GM19239 (cell line): Measurements from ENCODE around the gene WBP1.
"Not testable (repeated sequence)": the region's sequence is repeated elsewhere in the genome, so short reads cannot be mapped to it uniquely, and the experiment has no call there.

Source experiments
- DNase-seq: peaks from one replicate; pipeline ENCODE4 v3.0.0; 2011; ENCODE audit warnings: low spot score; ENCODE audit not compliant: insufficient read length
- FAIRE-seq: peaks from 2 replicates; lab custom pipeline; 2011; peaks lifted over from hg19 to GRCh38; lab: Jason Lieb, UNC

The WBP1 gene

GRCh38 chr2:74447230-74447999, 10.8 kb upstream of the WBP1 start:
- FAIRE-seq = no peak
- DNase-seq = no peak

GRCh38 chr2:74448771-74449170, 9.5 kb upstream of the WBP1 start:
- FAIRE-seq (no peak), DNase-seq (no peak)

- FAIRE-seq = no peak
- DNase-seq = no peak
Measured at GRCh38 chr2:74450570-74451190, 7.6 kb upstream of the WBP1 start.

- FAIRE-seq (peak; percentile 97), DNase-seq (peak; percentile 75)
Measured at GRCh38 chr2:74454654-74455511, 3.4 kb upstream of the WBP1 start, which contains the start of gene INO80B. TSS of gene INO80B (plus strand) at chr2:74455087. CDS start at chr2:74455117, 30 bp downstream.

- FAIRE-seq (no peak), DNase-seq (no peak)
Measured at GRCh38 chr2:74457129-74457548, 1.1 kb upstream of the WBP1 start.

GRCh38 chr2:74457549-74458131, 598 bp upstream of the WBP1 start:
- DNase-seq = no peak
- no peak for FAIRE-seq

GRCh38 chr2:74458938-74459363, 713 bp downstream of the WBP1 start:
- DNase-seq = no peak
- no peak for FAIRE-seq

GRCh38 chr2:74459503-74460118, 1.4 kb downstream of the WBP1 start:
- FAIRE-seq, DNase-seq: not testable (repeated sequence)

- not testable (repeated sequence) for FAIRE-seq, DNase-seq
Measured at GRCh38 chr2:74460187-74460586, 1.9 kb downstream of the WBP1 start.

GRCh38 chr2:74461187-74462053, 3.2 kb downstream of the WBP1 start:
- FAIRE-seq (no peak), DNase-seq (no peak)

GRCh38 chr2:74462054-74462785, 4.0 kb downstream of the WBP1 start:
- no peak for DNase-seq
- no peak for FAIRE-seq

GRCh38 chr2:74462786-74463105, 4.5 kb downstream of the WBP1 start:
- DNase-seq = no peak
- FAIRE-seq = no peak

- DNase-seq = no peak
Measured at GRCh38 chr2:74464406-74464805, 6.2 kb downstream of the WBP1 start.

GRCh38 chr2:74470742-74471141, 12.5 kb downstream of the WBP1 start:
- not testable (repeated sequence) for FAIRE-seq, DNase-seq

More at GRCh38 chr2:74464406-74464805, 6.2 kb downstream of the WBP1 start:
- FAIRE-seq = no peak

GRCh38 chr2:74471332-74472065, 13.3 kb downstream of the WBP1 start:
- no peak for DNase-seq

GRCh38 chr2:74472086-74472944, 14.1 kb downstream of the WBP1 start, which contains the start of gene MRPL53:
TSS of gene MRPL53 (minus strand) at chr2:74472680. CDS start at chr2:74472660, 20 bp downstream.
- peak; percentile 92 for FAIRE-seq
- peak; percentile 74 for DNase-seq

More at GRCh38 chr2:74471332-74472065, 13.3 kb downstream of the WBP1 start:
- no peak for FAIRE-seq

GRCh38 chr2:74472945-74473258, 14.7 kb downstream of the WBP1 start:
- peak; percentile 57 for FAIRE-seq
- no peak for DNase-seq
